Upper lobe of left lung (tissue), 4 donors: ENCODE results near the gene CYB5B.

Experiments
- CTCF ChIP-seq, 6 experiments: fragments of 450-650 bp in 4 of 6; fragments of 200-600 bp in 2 of 6; sonication (generic) in 2 of 6; IDR thresholded peaks; one replicate each; pipeline ENCODE4 v1.5.1; 2016 to 2019; ENCODE audit warnings: antibody characterized with exemption in 6 of 6
- EP300 ChIP-seq, 4 donors: sonication (generic); formaldehyde crosslinking; IDR thresholded peaks; one replicate each; pipeline ENCODE4 v1.5.1; 2017; ENCODE audit warnings: antibody characterized with exemption in 4 of 4, control low read depth in 2 of 4
- POLR2A ChIP-seq, 4 donors: fragments of 450-650 bp; IDR thresholded peaks; one replicate each; pipeline ENCODE4 v1.5.1; 2016 to 2017; ENCODE audit warnings: antibody characterized with exemption in 4 of 4, mild to moderate bottlenecking in 2 of 4
- POLR2AphosphoS5 ChIP-seq, 2 donors: sonication (generic); formaldehyde crosslinking; IDR thresholded peaks; one replicate each; pipeline ENCODE4 v1.5.1; 2017; ENCODE audit warnings: antibody characterized with exemption in 2 of 2

DNA sequence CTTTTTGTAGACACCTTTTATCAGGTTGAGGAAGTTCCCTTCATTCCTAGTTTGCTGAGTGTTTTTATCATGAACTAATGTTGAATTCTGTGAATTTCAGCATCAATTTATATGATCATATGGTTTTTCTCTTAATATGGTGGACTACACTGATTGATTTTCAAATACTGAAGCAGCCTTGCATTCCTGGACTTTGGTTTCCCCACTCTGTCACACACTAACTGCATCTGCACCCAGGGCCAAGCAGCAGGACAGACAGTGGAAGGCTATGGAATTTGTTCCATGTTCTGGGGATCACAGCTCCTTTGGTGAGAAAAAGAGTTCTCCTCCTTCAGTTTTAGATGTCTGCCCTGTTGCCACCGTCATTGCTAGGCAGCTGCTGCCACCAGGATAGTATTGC, 46.4 kb upstream of the CYB5B start:
- TF ChIP-seq CTCF (IDR thresholded peaks at IDR 0.05): no peak
- TF ChIP-seq EP300 (IDR thresholded peaks at IDR 0.05): no peak
- TF ChIP-seq POLR2AphosphoS5 (IDR thresholded peaks at IDR 0.05): no peak
- no peak for TF ChIP-seq POLR2A (IDR thresholded peaks at IDR 0.05)
